Measurements from ENCODE around the gene LRRC8D. TPM values are rescaled to one million over a fixed set of nuclear protein-coding genes. Genes with fewer than 3 reads are reported as not detected.

LRRC8D gene
- total and polyA plus RNA-seq, 8 donors: under 0.01 to 13.8 (median 5.2) TPM

DNA sequence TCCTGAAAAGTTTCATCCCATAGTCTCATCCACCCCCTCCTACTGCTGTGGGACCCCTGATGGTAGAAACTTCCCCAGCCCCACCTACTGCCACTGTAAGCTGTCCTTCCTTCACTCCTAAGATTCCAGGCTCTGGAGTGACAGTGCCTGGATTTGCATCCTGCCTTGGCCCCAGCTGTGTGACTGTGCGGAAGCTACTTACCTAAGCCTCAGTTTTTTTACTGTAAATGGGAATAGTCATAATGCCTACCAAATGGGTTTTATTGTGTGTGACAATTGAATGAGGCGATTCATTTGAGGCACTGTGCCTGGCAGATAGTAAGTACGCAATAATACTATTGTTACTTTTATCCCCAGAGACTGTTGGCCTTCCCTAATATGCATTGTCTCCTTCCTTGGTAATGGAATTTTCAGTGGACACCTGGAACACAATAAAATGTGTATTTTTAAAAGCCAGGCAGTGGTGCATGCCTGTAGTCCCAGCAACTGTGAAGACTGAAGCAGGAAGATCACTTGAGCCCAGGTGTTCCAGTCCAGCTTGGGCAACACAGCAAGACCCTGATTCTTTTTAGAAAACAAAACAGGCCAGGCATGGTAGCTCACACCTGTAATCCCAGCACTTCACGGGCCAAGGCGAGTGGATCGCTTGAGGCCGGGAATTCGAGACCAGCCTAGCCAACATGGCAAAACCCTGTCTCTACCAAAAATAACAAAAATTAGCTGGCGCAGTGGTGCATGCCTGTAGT is 119.0 kb downstream of the LRRC8D start:
- no peak for TF ChIP-seq POLR2AphosphoS5 (IDR thresholded peaks at IDR 0.05)
- TF ChIP-seq, protein P1, sequence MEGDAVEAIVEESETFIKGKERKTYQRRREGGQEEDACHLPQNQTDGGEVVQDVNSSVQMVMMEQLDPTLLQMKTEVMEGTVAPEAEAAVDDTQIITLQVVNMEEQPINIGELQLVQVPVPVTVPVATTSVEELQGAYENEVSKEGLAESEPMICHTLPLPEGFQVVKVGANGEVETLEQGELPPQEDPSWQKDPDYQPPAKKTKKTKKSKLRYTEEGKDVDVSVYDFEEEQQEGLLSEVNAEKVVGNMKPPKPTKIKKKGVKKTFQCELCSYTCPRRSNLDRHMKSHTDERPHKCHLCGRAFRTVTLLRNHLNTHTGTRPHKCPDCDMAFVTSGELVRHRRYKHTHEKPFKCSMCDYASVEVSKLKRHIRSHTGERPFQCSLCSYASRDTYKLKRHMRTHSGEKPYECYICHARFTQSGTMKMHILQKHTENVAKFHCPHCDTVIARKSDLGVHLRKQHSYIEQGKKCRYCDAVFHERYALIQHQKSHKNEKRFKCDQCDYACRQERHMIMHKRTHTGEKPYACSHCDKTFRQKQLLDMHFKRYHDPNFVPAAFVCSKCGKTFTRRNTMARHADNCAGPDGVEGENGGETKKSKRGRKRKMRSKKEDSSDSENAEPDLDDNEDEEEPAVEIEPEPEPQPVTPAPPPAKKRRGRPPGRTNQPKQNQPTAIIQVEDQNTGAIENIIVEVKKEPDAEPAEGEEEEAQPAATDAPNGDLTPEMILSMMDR (IDR thresholded peaks at IDR 0.05): no peak
- TF ChIP-seq EP300 (IDR thresholded peaks at IDR 0.05): no peak
- no peak for TF ChIP-seq POLR2A (IDR thresholded peaks at IDR 0.05)
- Histone ChIP-seq H3K4me1 (peaks cover 0 to 22% (median 15%) of the 10 kb centered on the region in 4 donors), H3K4me3 (no peak overlapping the region), H3K27ac (no peak overlapping the region), H3K36me3 (peaks cover 0 to 5% (median 2%) of the 10 kb centered on the region in 4 donors), H3K27me3 (no peaks in the 10 kb centered on the region), H3K9me3 (no peaks in the 10 kb centered on the region)
- intact Hi-C loops (cut with DNase I; ENCODE audit: low total_unique reads): no loop called here
- 93 to 97% (median 94%) methylated on average over 5 to 9 of the region's 9 CpGs for WGBS, 5 donors
- DNase-seq: no peak

DNA sequence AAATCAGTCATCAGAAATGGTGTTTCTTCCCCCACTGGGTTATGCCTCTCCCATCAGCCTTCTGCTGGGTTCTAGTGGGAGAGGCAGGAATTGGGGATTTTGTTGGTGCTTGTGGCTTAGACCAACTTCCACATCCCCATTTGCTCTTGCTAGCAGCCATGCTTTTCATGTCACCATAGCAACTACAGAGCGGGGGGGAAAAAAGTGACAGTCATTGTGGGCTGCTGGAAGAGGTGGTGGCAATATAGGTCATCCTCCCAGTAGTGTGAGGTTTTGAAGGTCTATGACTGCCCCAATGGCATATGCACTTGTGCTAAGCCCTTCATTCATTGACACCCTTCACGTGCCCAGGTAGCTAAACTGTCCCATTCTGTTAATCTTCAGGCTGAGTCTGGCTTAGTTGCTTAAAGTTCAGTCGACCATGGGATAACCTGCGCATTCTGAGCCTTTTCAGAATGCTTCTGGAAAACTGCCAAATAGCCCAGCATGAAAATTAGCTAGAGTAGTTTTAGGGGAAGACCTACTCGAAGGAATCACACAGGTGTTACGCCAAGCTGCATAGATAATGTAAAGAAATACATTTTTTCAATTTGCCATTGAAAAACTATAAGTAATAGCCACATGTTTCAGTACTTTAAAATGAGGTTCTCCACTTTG is 120.4 kb downstream of the LRRC8D start:
- intact Hi-C loops (cut with DNase I; ENCODE audit: low total_unique reads): no loop called here
- Histone ChIP-seq H3K27me3 (no peaks in the 10 kb centered on the region), H3K4me3 (no peak overlapping the region), H3K4me1 (peaks cover 0 to 22% (median 15%) of the 10 kb centered on the region in 4 donors), H3K9me3 (no peaks in the 10 kb centered on the region), H3K27ac (no peak overlapping the region), H3K36me3 (no peaks in the 10 kb centered on the region)
- DNase-seq: peak in 1 of 2 donors; percentile 20
- 87 to 91% (median 88%) methylated on average over 6 of the region's 6 CpGs for WGBS, 5 donors
- TF ChIP-seq, protein P1 (IDR thresholded peaks at IDR 0.05): no peak
- TF ChIP-seq POLR2AphosphoS5 (IDR thresholded peaks at IDR 0.05) (no peak), POLR2A (IDR thresholded peaks at IDR 0.05) (no peak), EP300 (IDR thresholded peaks at IDR 0.05) (no peak)

DNA sequence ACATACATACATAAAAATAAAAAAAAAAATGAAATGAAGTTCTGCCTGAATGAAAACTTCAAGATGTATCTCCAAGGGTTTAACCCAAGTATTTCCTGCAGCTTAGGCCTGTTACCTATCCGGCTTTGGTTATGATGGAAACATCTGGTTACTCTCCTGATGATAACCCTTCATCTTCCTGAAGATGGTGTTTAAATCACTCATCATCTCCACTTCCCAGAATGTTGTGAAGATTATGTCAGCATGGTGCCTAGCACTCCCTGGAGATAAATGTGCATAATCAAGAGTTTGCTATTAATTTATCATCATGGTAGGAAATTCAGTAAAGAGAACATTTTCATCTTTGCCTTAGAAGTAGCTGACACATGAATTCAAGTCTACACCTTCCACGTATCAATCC is 121.2 kb downstream of the LRRC8D start:
- Histone ChIP-seq H3K27me3 (no peaks in the 10 kb centered on the region), H3K4me1 (peaks cover 0 to 22% (median 15%) of the 10 kb centered on the region in 4 donors), H3K36me3 (no peaks in the 10 kb centered on the region), H3K4me3 (no peak overlapping the region), H3K9me3 (no peaks in the 10 kb centered on the region), H3K27ac (no peak overlapping the region)
- TF ChIP-seq POLR2AphosphoS5 (IDR thresholded peaks at IDR 0.05) (no peak), POLR2A (IDR thresholded peaks at IDR 0.05) (no peak), EP300 (IDR thresholded peaks at IDR 0.05) (no peak)
- TF ChIP-seq, protein P1 (IDR thresholded peaks at IDR 0.05): no peak
- intact Hi-C loops (cut with DNase I; ENCODE audit: low total_unique reads): no loop called here
- whole genome bisulfite sequencing, 5 donors: 91 to 99% (median 96%) methylated on average over 2 of the region's 2 CpGs
- no peak for DNase-seq

DNA sequence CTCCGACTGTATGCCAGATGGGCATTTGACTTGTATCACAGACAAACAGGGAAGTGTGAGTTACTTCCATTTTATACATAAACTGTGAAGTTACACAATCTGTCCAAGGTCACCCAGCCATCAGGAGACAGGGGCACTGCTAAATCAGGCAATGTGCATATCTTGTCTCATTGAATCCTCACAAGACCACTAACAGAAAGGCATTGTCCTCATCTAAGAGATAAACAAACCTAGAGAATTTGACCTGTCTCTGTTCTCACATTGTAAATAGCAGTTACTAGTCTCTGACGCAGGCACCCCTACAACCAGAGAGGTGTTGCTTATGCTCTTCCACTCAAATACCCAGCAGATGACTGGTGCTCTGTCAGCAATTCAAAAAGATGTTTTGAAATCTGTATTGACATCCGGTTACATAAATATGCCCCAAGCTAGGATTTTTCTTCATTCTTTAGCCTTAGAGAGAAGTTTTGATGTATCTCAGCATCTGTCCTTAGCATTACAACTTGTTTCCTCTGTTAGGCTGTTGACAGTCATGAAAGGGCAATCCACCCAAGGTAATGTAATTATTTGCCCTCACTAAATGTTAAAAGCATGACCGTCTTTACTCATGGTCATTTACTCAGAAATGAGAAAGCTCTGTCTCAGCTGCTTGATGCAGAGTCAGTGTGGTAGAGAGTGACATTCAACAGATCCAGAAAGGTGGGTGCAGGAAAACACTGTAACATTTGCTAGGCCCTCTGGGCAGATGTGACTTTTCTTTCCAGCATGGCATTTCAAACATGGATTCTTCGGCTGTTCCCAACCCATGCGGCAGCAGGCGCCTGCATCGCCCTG is 122.2 kb downstream of the LRRC8D start:
- Histone ChIP-seq H3K9me3 (no peaks in the 10 kb centered on the region), H3K36me3 (no peaks in the 10 kb centered on the region), H3K4me1 (peaks cover 0 to 22% (median 14%) of the 10 kb centered on the region in 4 donors), H3K4me3 (no peak overlapping the region), H3K27ac (peak overlapping the region in 1 of 5 donors; percentile 18), H3K27me3 (no peaks in the 10 kb centered on the region)
- DNase-seq: peak in 1 of 2 donors; percentile 18
- TF ChIP-seq POLR2A (IDR thresholded peaks at IDR 0.05): no peak
- TF ChIP-seq EP300 (IDR thresholded peaks at IDR 0.05): no peak
- no peak for TF ChIP-seq POLR2AphosphoS5 (IDR thresholded peaks at IDR 0.05)
- TF ChIP-seq, protein P1 (IDR thresholded peaks at IDR 0.05): no peak
- 73 to 78% (median 76%) methylated on average over 8 of the region's 8 CpGs for WGBS, 5 donors
- intact Hi-C loops (cut with DNase I; ENCODE audit: low total_unique reads): no loop called here

Measured in stomach (tissue), 9 donors.